Superior temporal gyrus (tissue), 1 donor: ENCODE data around the gene RRN3.
"Not testable (repeated sequence)": the region's sequence is repeated elsewhere in the genome, so short reads cannot be mapped to it uniquely, and the experiment has no call there.

ENCODE experiments used
- DNase-seq: peaks from one replicate; pipeline ENCODE4 v3.0.0-alpha.2; 2016; ENCODE audit errors: extremely low spot score

RRN3 gene, protein sequence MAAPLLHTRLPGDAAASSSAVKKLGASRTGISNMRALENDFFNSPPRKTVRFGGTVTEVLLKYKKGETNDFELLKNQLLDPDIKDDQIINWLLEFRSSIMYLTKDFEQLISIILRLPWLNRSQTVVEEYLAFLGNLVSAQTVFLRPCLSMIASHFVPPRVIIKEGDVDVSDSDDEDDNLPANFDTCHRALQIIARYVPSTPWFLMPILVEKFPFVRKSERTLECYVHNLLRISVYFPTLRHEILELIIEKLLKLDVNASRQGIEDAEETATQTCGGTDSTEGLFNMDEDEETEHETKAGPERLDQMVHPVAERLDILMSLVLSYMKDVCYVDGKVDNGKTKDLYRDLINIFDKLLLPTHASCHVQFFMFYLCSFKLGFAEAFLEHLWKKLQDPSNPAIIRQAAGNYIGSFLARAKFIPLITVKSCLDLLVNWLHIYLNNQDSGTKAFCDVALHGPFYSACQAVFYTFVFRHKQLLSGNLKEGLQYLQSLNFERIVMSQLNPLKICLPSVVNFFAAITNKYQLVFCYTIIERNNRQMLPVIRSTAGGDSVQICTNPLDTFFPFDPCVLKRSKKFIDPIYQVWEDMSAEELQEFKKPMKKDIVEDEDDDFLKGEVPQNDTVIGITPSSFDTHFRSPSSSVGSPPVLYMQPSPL

DNA sequence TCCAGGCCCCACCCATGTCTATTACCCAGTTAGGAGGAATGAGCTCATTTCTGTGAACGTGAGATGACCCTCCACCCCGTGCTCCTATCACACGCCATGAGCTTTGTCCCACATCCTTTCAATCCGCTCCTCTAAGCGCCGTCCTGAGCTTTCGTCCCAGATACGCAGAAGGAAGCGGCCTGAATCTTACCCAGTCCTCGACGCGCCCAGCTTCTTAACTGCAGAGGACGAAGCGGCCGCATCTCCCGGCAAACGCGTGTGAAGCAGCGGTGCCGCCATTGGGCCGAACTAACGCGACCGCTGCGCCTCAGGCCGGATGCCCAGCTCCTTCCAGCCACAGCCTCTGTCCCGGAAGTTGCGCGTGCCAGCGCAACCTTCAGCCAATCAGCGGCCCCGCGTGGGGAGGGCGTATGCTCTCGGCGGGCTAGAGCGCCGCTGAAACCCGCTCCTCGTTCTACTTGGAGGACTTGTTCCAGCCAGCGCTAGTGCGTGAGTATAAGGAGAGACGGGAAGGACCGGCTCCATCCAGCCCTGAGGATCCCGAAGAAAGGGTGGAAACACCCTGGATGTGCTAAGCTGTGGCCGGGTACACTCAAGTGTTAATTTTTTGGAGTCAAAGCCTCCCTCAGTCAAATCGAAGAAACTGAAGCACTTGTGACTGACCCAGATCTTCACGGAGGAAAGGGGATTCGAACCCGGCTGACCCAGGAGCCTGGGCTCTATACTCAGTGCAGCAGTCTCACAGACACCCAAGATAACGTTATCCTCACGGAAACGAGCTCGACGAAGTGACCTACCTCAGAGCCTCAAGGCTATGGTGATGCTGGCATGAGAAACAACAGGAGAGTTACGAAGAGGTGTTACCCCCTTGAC, at the start of gene RRN3:
Gene RRN3, minus strand, starts transcription at position 318 of the 873 bp plus-strand sequence. Its CDS starts 39 bp downstream, at position 279.
- DNase-seq = peak; percentile 94

- not testable (repeated sequence) for DNase-seq
Observed at GRCh38 chr16:15143601-15144091, 49.6 kb upstream of the RRN3 start.

- DNase-seq = not testable (repeated sequence)
Observed at GRCh38 chr16:15142891-15143600, 49.0 kb upstream of the RRN3 start.

- DNase-seq = not testable (repeated sequence)
Observed at GRCh38 chr16:15142107-15142890, 48.2 kb upstream of the RRN3 start.

DNA sequence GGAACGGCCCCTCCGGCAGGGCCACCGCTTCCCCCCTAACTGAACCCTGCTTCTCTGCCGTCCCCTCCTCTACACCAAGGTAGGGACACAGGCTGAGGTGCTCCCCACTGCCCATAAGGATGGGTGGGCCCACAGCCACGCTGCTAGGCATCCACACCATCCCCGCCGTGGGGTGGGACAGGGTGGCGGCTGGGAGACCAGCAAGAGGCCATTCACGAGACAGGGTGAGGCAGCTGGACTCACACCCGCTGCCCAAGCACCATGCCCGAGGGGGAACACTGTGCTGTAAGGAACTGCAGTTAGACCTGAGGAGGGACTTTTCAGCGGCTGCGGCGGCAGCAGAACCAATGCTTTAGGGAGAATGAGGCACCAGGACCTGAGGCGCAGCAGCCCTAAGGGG, 47.5 kb upstream of the RRN3 start:
- no peak for DNase-seq

DNA sequence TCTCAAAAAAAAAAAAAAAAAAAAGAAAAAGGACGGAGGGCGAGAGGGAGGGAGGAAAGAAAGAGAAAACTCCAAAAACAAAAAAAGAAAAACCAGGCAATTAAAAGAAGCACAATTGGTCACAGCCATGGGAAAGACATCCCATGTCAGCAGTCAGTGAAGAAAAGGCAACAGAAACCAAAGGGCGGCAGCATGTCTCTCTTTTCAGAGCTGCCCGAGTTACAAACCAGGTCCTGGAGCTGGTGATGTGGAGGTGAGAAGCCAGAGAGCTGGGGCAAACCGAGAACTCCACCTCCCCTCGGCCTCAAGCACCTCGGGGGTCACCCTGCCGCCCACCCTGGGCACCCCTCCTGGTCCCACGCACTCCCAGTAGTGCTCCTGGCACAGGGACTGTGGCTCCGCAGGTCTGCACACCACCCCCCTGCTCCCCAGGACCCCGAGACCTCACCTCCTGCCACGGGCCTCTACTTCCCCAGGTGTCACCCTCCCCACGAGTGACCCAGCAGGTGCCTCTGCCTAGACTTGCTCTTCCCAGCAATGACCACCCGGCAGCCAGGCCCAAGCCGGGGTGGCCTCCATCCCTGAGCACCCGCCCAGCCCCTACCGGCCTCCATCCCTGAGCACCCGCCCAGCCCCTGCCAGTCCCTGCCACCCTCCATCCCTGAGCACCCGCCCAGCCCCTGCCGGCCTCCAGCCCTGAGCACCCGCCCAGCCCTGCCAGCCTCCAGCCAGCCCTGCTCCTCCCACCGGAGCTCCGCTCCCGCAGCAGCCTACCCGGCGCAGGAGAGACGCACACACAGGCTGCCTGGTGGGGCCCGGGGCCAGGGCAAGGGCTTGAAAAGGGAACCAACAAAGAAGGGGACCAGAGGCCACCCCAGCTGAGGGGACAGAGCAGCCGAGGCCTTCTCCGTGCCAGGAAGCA, 46.6 kb upstream of the RRN3 start:
- DNase-seq = not testable (repeated sequence)

- DNase-seq = not testable (repeated sequence)
Observed at GRCh38 chr16:15137514-15137913, 43.4 kb upstream of the RRN3 start.

GRCh38 chr16:15135483-15136360, 41.6 kb upstream of the RRN3 start:
- DNase-seq = not testable (repeated sequence)

- DNase-seq = not testable (repeated sequence)
Observed at GRCh38 chr16:15134752-15135482, 40.8 kb upstream of the RRN3 start.

DNA sequence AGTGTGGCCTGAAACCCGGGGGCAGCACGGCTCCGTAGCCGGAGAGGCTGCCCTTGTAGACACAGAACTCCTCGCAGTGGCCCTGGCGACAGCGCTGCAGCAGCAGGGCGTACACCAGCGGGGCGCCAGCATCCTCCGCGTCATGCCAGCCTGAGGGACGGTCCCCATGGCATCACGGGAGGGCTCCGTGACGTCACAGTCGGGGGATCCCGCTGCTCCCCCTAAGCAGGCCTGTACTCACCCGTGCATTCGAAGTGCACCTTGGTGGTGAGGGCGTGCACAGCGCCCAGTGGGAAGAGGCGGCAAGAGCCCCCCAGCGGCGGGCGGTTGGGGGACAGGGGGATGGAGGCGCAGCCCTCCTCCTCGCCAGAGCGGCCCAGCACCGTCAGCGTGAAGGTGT, 39.5 kb upstream of the RRN3 start:
- not testable (repeated sequence) for DNase-seq

GRCh38 chr16:15132719-15133428, 38.8 kb upstream of the RRN3 start:
- not testable (repeated sequence) for DNase-seq

DNA sequence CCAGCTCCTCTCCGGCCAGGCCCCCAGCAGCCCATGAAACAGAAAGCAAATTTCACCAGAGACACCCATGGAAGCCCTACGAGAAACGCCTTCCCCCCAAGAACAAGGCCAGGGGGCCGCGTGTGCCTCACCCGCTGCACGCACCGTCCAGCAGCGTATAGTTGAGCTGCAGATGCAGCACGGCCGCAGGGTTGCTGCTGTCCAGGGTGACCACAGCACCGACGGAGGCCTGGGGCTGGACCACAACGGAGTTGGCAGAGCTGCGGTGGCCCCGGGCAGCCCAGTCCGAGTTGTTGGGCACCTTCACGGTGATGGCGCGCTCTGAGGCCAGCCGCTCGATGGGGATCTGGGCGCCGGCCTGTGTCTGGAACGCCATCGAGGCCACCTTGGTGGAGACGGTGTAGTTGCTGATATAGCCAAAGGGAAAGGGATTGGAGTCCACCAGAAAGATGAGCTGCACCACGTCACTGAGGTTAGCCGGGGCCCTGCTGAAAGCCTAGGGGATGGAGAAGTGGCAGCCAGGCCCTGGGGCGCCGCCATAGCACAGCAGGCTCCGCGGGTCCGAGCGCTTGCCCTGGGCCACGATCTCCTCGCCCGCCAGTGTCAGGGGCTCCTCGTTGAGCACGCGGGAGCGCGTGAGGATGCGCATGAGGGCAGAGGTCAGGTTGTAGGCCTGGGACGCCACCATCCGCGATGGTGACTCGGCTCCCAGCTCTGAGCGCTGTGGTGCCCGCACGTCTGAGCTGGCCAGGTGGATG, 37.0 kb upstream of the RRN3 start:
- DNase-seq = not testable (repeated sequence)

GRCh38 chr16:15130256-15130932, 36.3 kb upstream of the RRN3 start:
- DNase-seq = not testable (repeated sequence)

DNA sequence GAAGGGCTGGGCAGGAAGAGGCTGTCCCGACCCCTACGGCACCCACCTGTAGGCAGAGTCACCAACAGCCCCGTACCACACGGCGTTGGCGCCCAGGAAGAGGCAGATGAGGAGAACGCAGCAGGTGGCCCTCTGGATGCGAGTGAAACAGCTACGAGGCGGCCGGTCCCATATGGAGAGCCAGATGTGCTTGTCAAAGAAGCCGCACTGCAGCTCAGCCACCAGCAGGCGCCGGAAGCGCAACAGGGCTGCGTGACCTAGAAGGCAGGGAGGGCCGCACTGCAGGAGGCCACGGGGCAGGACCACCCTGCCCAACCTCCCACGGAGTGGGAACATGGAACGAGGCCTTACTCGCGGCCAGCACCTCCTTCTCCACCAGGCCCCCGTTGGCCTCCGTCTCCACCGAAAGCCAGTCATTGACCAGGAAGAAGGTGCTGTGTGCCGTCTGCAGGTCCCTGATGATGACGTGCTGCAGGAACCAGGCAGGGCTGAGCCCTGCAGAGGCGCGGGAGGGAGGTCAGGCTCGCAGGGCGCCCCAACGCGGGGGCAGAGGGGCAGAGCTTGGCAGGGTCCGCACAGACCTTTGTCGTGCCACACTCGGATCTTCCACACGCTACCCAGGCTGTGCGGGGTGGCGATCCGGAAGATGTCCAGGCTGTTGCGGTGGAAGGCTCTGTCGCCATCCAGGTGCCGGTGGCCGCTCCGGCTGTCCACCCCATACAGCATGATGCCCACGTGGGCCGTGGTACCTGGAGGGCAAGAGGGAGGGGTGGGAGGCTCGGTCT, 33.8 kb upstream of the RRN3 start:
- DNase-seq = not testable (repeated sequence)
